H1 (cell line): ENCODE data around the gene KIAA0040. TPM values are rescaled to one million over a fixed set of nuclear protein-coding genes. Genes with fewer than 3 reads are reported as not detected.

ENCODE experiments used
- CTCF ChIA-PET: fragments of 300-600 bp; sonication (Branson Sonifier 250); formaldehyde crosslinking; loops from one replicate; lab custom pipeline; 2021; ENCODE audit not compliant: partially characterized antibody; lab: Charles Lee
- POLR2A ChIA-PET: fragments of 300-600 bp; sonication (Branson Sonifier 250); formaldehyde crosslinking; loops from one replicate; lab custom pipeline; 2021; ENCODE audit warnings: inconsistent platforms; ENCODE audit not compliant: partially characterized antibody; lab: Charles Lee
- DNase-seq, 2 experiments: peaks; one replicate each; pipeline versions ENCODE4 v3.0.0 to v3.0.0-alpha.2; 2010 to 2022; ENCODE audit warnings: low spot score in 2 of 2, low read depth in 1 of 2, mixed read lengths in 1 of 2
- FAIRE-seq: peaks from 2 replicates; lab custom pipeline; 2011; peaks lifted over from hg19 to GRCh38; lab: Jason Lieb, UNC
- H2AFZ ChIP-seq: 2 replicates; pipeline ENCODE4 v1.8.1; 2012; ENCODE audit warnings: low read length, inconsistent platforms
- H2AK5ac ChIP-seq: 2 replicates; pipeline ENCODE4 v1.6.1; 2013; ENCODE audit warnings: low read depth, low read length
- H2BK120ac ChIP-seq: replicated peaks from 2 replicates; pipeline ENCODE3; 2013; ENCODE audit warnings: low read depth, low read length, inconsistent platforms
- H2BK12ac ChIP-seq: 2 replicates; pipeline ENCODE4 v1.6.1; 2013; ENCODE audit warnings: low read depth, low read length
- H2BK15ac ChIP-seq: 2 replicates; pipeline ENCODE4 v1.6.1; 2013; ENCODE audit warnings: low read length
- H2BK20ac ChIP-seq: 2 replicates; pipeline ENCODE4 v1.6.1; 2013; ENCODE audit warnings: low read length
- H2BK5ac ChIP-seq: 2 replicates; pipeline ENCODE4 v1.6.1; 2013; ENCODE audit warnings: low read depth, low read length
- H3K14ac ChIP-seq: 2 replicates; pipeline ENCODE4 v1.6.1; 2013; ENCODE audit warnings: inconsistent platforms; ENCODE audit not compliant: insufficient read length
- H3K18ac ChIP-seq: 2 replicates; pipeline ENCODE4 v1.6.1; 2013; ENCODE audit warnings: low read length; ENCODE audit errors: extremely low read depth
- H3K23ac ChIP-seq: 2 replicates; pipeline ENCODE4 v1.6.1; 2013; ENCODE audit warnings: inconsistent platforms; ENCODE audit not compliant: insufficient read length
- H3K23me2 ChIP-seq: 2 replicates; pipeline ENCODE4 v1.6.1; 2013; ENCODE audit warnings: low read depth, low read length
- H3K27ac ChIP-seq: 2 replicates; pipeline ENCODE4 v1.6.1; 2011; ENCODE audit warnings: low read depth, low read length, inconsistent platforms
- H3K27me3 ChIP-seq, 4 experiments: replicated peaks in 1 of 4; 1 replicate in 1 of 4; 2 replicates in 3 of 4; pipeline versions ENCODE4 v1.6.1 to v1.8.1; 2011 to 2013; ENCODE audit warnings: low read length in 3 of 4, mild to moderate bottlenecking in 3 of 4, inconsistent platforms in 2 of 4, mixed read lengths in 2 of 4, moderate library complexity in 1 of 4; ENCODE audit not compliant: control insufficient read depth in 3 of 4, insufficient read depth in 3 of 4; ENCODE audit errors: extremely low read depth in 1 of 4
- H3K36me3 ChIP-seq, 4 experiments: 2 replicates each; pipeline versions ENCODE4 v1.6.1 to v1.8.1; 2011 to 2013; ENCODE audit warnings: mild to moderate bottlenecking in 4 of 4, low read length in 3 of 4, moderate library complexity in 2 of 4, control low read depth in 1 of 4, inconsistent platforms in 1 of 4; ENCODE audit not compliant: insufficient read depth in 4 of 4, control insufficient read depth in 2 of 4
- H3K4ac ChIP-seq: replicated peaks from 2 replicates; pipeline ENCODE3; 2013; ENCODE audit warnings: low read length, low read depth, mixed read lengths, inconsistent platforms; ENCODE audit not compliant: insufficient read length
- H3K4me1 ChIP-seq, 4 experiments: replicated peaks in 1 of 4; 1 replicate in 1 of 4; 2 replicates in 3 of 4; pipeline versions ENCODE4 v1.6.1 to v1.8.1; 2011 to 2013; ENCODE audit warnings: low read length in 3 of 4, inconsistent platforms in 2 of 4, mixed read lengths in 1 of 4; ENCODE audit not compliant: insufficient read depth in 4 of 4, control insufficient read depth in 3 of 4
- H3K4me2 ChIP-seq, 2 experiments: 2 replicates each; pipeline versions ENCODE4 v1.6.1 to v1.8.1; 2011 to 2013; ENCODE audit warnings: low read depth in 2 of 2, low read length in 2 of 2, control low read depth in 1 of 2, inconsistent platforms in 1 of 2, mild to moderate bottlenecking in 1 of 2; ENCODE audit not compliant: insufficient read depth in 1 of 2
- H3K4me3 ChIP-seq, 4 experiments: fragments of 200-600, 300-600 bp in 1 of 4; sonication (generic), shearing (Covaris generic), sonication (Bioruptor Twin) in 1 of 4; 2 replicates each; pipeline versions ENCODE4 v1.5.1 to v1.8.1; 2011 to 2016; ENCODE audit warnings: low read length in 4 of 4, low read depth in 3 of 4, control low read depth in 2 of 4, inconsistent platforms in 2 of 4, mild to moderate bottlenecking in 2 of 4, mixed read lengths in 1 of 4, moderate library complexity in 1 of 4; ENCODE audit not compliant: insufficient read depth in 2 of 4; ENCODE audit errors: extremely low read depth in 1 of 4
- H3K56ac ChIP-seq: replicated peaks from 2 replicates; pipeline ENCODE3; 2013; ENCODE audit warnings: low read depth, mild to moderate bottlenecking, mixed read lengths, low read length, inconsistent platforms; ENCODE audit not compliant: insufficient read length
- H3K79me1 ChIP-seq: 2 replicates; pipeline ENCODE4 v1.6.1; 2013; ENCODE audit warnings: low read depth, low read length, control low read depth
- H3K79me2 ChIP-seq, 2 experiments: 2 replicates each; pipeline versions ENCODE4 v1.6.1 to v1.8.1; 2012 to 2013; ENCODE audit warnings: low read length in 2 of 2, mild to moderate bottlenecking in 2 of 2, inconsistent platforms in 1 of 2; ENCODE audit not compliant: insufficient read depth in 2 of 2, control insufficient read depth in 1 of 2
- H3K9ac ChIP-seq, 4 experiments: replicated peaks in 1 of 4; 1 replicate in 1 of 4; 2 replicates in 3 of 4; pipeline versions ENCODE4 v1.6.1 to v1.8.1; 2011 to 2013; ENCODE audit warnings: low read depth in 3 of 4, low read length in 3 of 4, control low read depth in 2 of 4, mild to moderate bottlenecking in 2 of 4, moderate library complexity in 2 of 4, inconsistent platforms in 1 of 4; ENCODE audit errors: extremely low read depth in 1 of 4
- H3K9me3 ChIP-seq, 2 experiments: 2 replicates each; pipeline versions ENCODE4 v1.6.1 to v1.8.1; 2012 to 2013; ENCODE audit warnings: mild to moderate bottlenecking in 2 of 2, moderate library complexity in 2 of 2, control low read depth in 1 of 2, inconsistent platforms in 1 of 2, low read depth in 1 of 2, low read length in 1 of 2, mixed read lengths in 1 of 2; ENCODE audit not compliant: insufficient read depth in 2 of 2
- H4K20me1 ChIP-seq, 2 experiments: replicated peaks in 1 of 2; 2 replicates each; pipeline versions ENCODE3 to v1.8.1; 2011 to 2013; ENCODE audit warnings: inconsistent platforms in 2 of 2, low read length in 2 of 2, mild to moderate bottlenecking in 1 of 2; ENCODE audit not compliant: insufficient read depth in 2 of 2, control insufficient read depth in 1 of 2
- H4K5ac ChIP-seq: 2 replicates; pipeline ENCODE4 v1.6.1; 2013; ENCODE audit warnings: low read length, low read depth, mixed read lengths, inconsistent platforms; ENCODE audit not compliant: insufficient read length
- H4K8ac ChIP-seq: 2 replicates; pipeline ENCODE4 v1.8.0; 2013; ENCODE audit warnings: mild to moderate bottlenecking, moderate library complexity, low read length, inconsistent platforms; ENCODE audit not compliant: insufficient read depth; ENCODE audit errors: extremely low read depth
- H4K91ac ChIP-seq: replicated peaks from 2 replicates; pipeline ENCODE3; 2013; ENCODE audit warnings: low read length, mixed read lengths, inconsistent platforms; ENCODE audit not compliant: insufficient read length
- CBX5 ChIP-seq: fragments of 300-800, 300-1000 bp; sonication (generic); IDR thresholded peaks from 2 replicates; pipeline ENCODE4 v1.7.1; 2016; ENCODE audit warnings: antibody characterized with exemption, low read length, low read depth
- CEBPB ChIP-seq: IDR thresholded peaks from 2 replicates; pipeline ENCODE4 v1.6.1; 2012; ENCODE audit warnings: low read depth, low read length
- HDAC6 ChIP-seq: IDR thresholded peaks from one replicate; pipeline ENCODE4 v1.7.1; 2012; ENCODE audit warnings: low read depth, mild to moderate bottlenecking, inconsistent platforms, low read length, moderate library complexity
- SIRT6 ChIP-seq: IDR thresholded peaks from one replicate; pipeline ENCODE4 v1.7.1; 2012; ENCODE audit warnings: low read length, inconsistent platforms
- SP1 ChIP-seq: IDR thresholded peaks from 2 replicates; pipeline ENCODE4 v1.6.1; 2011; ENCODE audit warnings: low read depth, low read length
- SRF ChIP-seq: IDR thresholded peaks from 2 replicates; pipeline ENCODE4 v1.6.1; 2011; ENCODE audit warnings: mild to moderate bottlenecking, low read depth, low read length, moderate library complexity
- SUZ12 ChIP-seq: fragments of 200-600 bp; sonication (generic); IDR thresholded peaks from 2 replicates; pipeline ENCODE4 v1.6.1; 2012; ENCODE audit warnings: mild to moderate bottlenecking, inconsistent platforms, low read length, moderate library complexity, mixed read lengths
- YY1 ChIP-seq: IDR thresholded peaks from 2 replicates; pipeline ENCODE4 v1.6.1; 2011; ENCODE audit warnings: low read depth, mild to moderate bottlenecking, low read length
- WGBS, 2 experiments: shearing (Covaris generic) in 1 of 2; methylation state at CpG; one replicate each; pipeline versions ENCODE4 v1.1.6 to v1.1.7; 2013 to 2015; ENCODE audit warnings: low lambda C conversion rate in 2 of 2, mixed read lengths in 2 of 2, inconsistent platforms in 1 of 2, low coverage in 1 of 2, missing lambda C conversion rate in 1 of 2; ENCODE audit not compliant: insufficient replicate concordance in 2 of 2, insufficient coverage in 1 of 2, insufficient read length in 1 of 2; ENCODE audit errors: extremely low coverage in 1 of 2, missing lambda C conversion rate in 1 of 2; 5-methylcytosine and 5-hydroxymethylcytosine counted together
- polyA plus RNA-seq, 7 experiments: library from polyadenylated mRNA; depleted of rRNA in 3 of 7; stranded (reverse) in 5 of 7; unstranded in 2 of 7; fragments of >200 nt in 5 of 7; fragments of 200-250 nt in 2 of 7; gene quantifications; 1 replicate in 5 of 7; 2 replicates in 1 of 7; 4 replicates in 1 of 7; pipeline versions ENCODE4 v1.2.1 to v1.2.3, GENCODE V29; 2011 to 2013; ENCODE audit warnings: missing spikeins in 2 of 7, mixed read lengths in 2 of 7
- total RNA-seq: library from RNA; stranded (reverse); fragmentation: NEBNext Ultra II Directional; extraction: Animal tissue kit (Norgen Biotek cat#: 25700); gene quantifications from 2 replicates; pipeline ENCODE4 v1.2.1, GENCODE V29; 2021
- TF ChIP-seq, protein P1 (sequence below): IDR thresholded peaks from 2 replicates; pipeline ENCODE4 v1.6.1; 2011; ENCODE audit warnings: low read depth, mild to moderate bottlenecking, low read length; ENCODE audit not compliant: insufficient read depth

Gene KIAA0040
- total and polyA plus RNA-seq, 2 of the 8 experiments (the other 6 are each of a cell fraction or from before 2014, with no cell fraction given) = 11.0 to 14.1 TPM

DNA sequence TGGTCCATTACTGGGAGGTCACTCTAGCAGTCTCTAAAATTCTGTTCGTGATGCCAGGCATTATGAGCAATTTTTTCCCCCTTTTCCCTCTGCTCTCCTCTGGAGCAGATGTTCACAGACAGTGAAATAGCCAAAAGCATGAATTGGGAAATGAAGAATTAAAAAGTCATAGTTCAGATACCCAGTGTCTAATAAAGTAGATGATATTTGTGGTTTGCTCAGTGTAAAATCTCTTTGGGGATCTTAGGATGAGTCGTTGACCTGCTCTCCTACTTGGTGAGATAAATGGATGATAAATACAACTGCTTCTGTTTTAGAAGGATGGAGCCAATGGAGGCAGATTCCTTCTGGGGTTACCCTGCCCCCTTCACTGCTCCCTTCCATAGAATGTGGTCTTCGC, 56.3 kb downstream of the KIAA0040 start:
- H2BK5ac ChIP-seq = no peak overlapping the region
- FAIRE-seq (no peak), DNase-seq (no peak)
- no peaks in the 10 kb centered on the region for H3K79me1 ChIP-seq
- H3K79me2 ChIP-seq = no peaks in the 10 kb centered on the region
- no peak overlapping the region for H2BK120ac ChIP-seq
- no peak overlapping the region for H2BK20ac ChIP-seq
- no peak overlapping the region for H3K9ac ChIP-seq
- H2BK12ac ChIP-seq = no peak overlapping the region
- no peak overlapping the region for H3K4me2 ChIP-seq
- no peak overlapping the region for H3K14ac ChIP-seq
- no peak overlapping the region for H3K27ac ChIP-seq
- H3K36me3 ChIP-seq = no peaks in the 10 kb centered on the region; a peak in 2 of 8 replicates
- no peaks in the 10 kb centered on the region; the same call in 1 of the 2 replicates for H3K23me2 ChIP-seq
- no peak overlapping the region for H2AFZ ChIP-seq
- no peak overlapping the region for H4K8ac ChIP-seq
- no peak overlapping the region for H4K91ac ChIP-seq
- H3K56ac ChIP-seq = no peak overlapping the region
- H2BK15ac ChIP-seq = no peak overlapping the region
- no peak overlapping the region for H2AK5ac ChIP-seq
- POLR2A ChIA-PET = interaction anchor here (0.8 to 1.4 kb wide), 2 partner anchors 11 to 63 kb away, joined by 3 read pairs; no protein-coding TSS in a partner anchor
- H3K27me3 ChIP-seq = no peaks in the 10 kb centered on the region
- no peak overlapping the region for H4K5ac ChIP-seq
- no peak overlapping the region for H3K23ac ChIP-seq
- H3K4me1 ChIP-seq = peaks cover 0 to 7% (median 2%) of the 10 kb centered on the region in 4 experiments; a peak in 3 of 7 replicates
- CTCF ChIA-PET = interaction anchor here (1.0 to 8.5 kb wide), 5 partner anchors 10 to 108 kb away, joined by 3 to 55 read pairs (median 13); no protein-coding TSS in a partner anchor
- no peak overlapping the region for H3K4me3 ChIP-seq
- no peak overlapping the region for H3K18ac ChIP-seq
- 92% methylated on average over 3 of the region's 3 CpGs; no CpG with 5 or more reads in 1 of the 2 experiments for WGBS, 2 experiments
- TF ChIP-seq SUZ12 = no peak
- TF ChIP-seq YY1 = no peak
- TF ChIP-seq, protein P1, sequence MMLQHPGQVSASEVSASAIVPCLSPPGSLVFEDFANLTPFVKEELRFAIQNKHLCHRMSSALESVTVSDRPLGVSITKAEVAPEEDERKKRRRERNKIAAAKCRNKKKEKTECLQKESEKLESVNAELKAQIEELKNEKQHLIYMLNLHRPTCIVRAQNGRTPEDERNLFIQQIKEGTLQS = no peak
- TF ChIP-seq SIRT6 = no peak
- no peak for TF ChIP-seq CBX5
- no peak for TF ChIP-seq SP1
- TF ChIP-seq HDAC6 = no peak
- no peak for TF ChIP-seq SRF
- TF ChIP-seq CEBPB = no peak
- H3K4ac ChIP-seq = no peak overlapping the region
- no peaks in the 10 kb centered on the region for H4K20me1 ChIP-seq
- no peaks in the 10 kb centered on the region for H3K9me3 ChIP-seq
